ENCODE results near the gene ILK. TPM values are rescaled to one million over a fixed set of nuclear protein-coding genes. Genes with fewer than 3 reads are reported as not detected.

The ILK gene
- polyA plus RNA-seq, 1 experiment: 654 TPM

GRCh38 chr11:6596239-6596877, 7.2 kb upstream of the ILK start:
- ChIA-PET CTCF (interaction anchor here (0.6 to 3.7 kb wide), 5 partner anchors 7 to 92 kb away, joined by 3 to 17 read pairs (median 3); partner anchors contain the start of genes ILK and RRP8), POLR2A (no interaction called here)

GRCh38 chr11:6598555-6598954, 5.0 kb upstream of the ILK start:
- DNase-seq (ENCODE audit: low read depth): no peak
- no peak for TF ChIP-seq CTCF (IDR thresholded peaks at IDR 0.05; ENCODE audit: insufficient read depth, low read depth, low read length)
- peaks cover 27% of the 10 kb centered on the region for H3K36me3 ChIP-seq (ENCODE audit: control insufficient read depth, insufficient read depth, low read length)
- ChIA-PET CTCF (interaction anchor here (0.9 kb wide), 1 partner anchor 81 kb away, joined by 3 read pairs; no protein-coding TSS in a partner anchor), POLR2A (no interaction called here)
- H3K27me3 ChIP-seq (ENCODE audit: control insufficient read depth, insufficient read depth, low read length): no peaks in the 10 kb centered on the region
- no peak overlapping the region for H3K4me3 ChIP-seq (ENCODE audit: low read depth, low read length)

More at GRCh38 chr11:6596239-6596877, 7.2 kb upstream of the ILK start:
- Histone ChIP-seq H3K27me3 (ENCODE audit: control insufficient read depth, insufficient read depth, low read length) (no peaks in the 10 kb centered on the region), H3K4me3 (ENCODE audit: low read depth, low read length) (no peak overlapping the region), H3K36me3 (ENCODE audit: control insufficient read depth, insufficient read depth, low read length) (peaks cover 26% of the 10 kb centered on the region)
- no peak for DNase-seq (ENCODE audit: low read depth)
- TF ChIP-seq CTCF (IDR thresholded peaks at IDR 0.05; ENCODE audit: insufficient read depth, low read depth, low read length): no peak

GRCh38 chr11:6599449-6599848, 4.1 kb upstream of the ILK start:
- no peak for DNase-seq (ENCODE audit: low read depth)
- CTCF ChIA-PET: no interaction called here
- peaks cover 26% of the 10 kb centered on the region for H3K36me3 ChIP-seq (ENCODE audit: control insufficient read depth, insufficient read depth, low read length)
- H3K4me3 ChIP-seq (ENCODE audit: low read depth, low read length): no peak overlapping the region
- POLR2A ChIA-PET: no interaction called here
- no peaks in the 10 kb centered on the region for H3K27me3 ChIP-seq (ENCODE audit: control insufficient read depth, insufficient read depth, low read length)
- no peak for TF ChIP-seq CTCF (IDR thresholded peaks at IDR 0.05; ENCODE audit: insufficient read depth, low read depth, low read length)

- TF ChIP-seq CTCF (IDR thresholded peaks at IDR 0.05; ENCODE audit: insufficient read depth, low read depth, low read length): no peak
- ChIA-PET POLR2A (no interaction called here), CTCF (no interaction called here)
- Histone ChIP-seq H3K36me3 (ENCODE audit: control insufficient read depth, insufficient read depth, low read length) (peaks cover 24% of the 10 kb centered on the region), H3K4me3 (ENCODE audit: low read depth, low read length) (no peak overlapping the region), H3K27me3 (ENCODE audit: control insufficient read depth, insufficient read depth, low read length) (no peaks in the 10 kb centered on the region)
- DNase-seq (ENCODE audit: low read depth): no peak
These were observed 3.6 kb upstream of the ILK start for GRCh38 chr11:6599881-6600390.

- CTCF ChIA-PET: no interaction called here
- POLR2A ChIA-PET: no interaction called here
- Histone ChIP-seq H3K36me3 (ENCODE audit: control insufficient read depth, insufficient read depth, low read length) (peaks cover 24% of the 10 kb centered on the region), H3K27me3 (ENCODE audit: control insufficient read depth, insufficient read depth, low read length) (no peaks in the 10 kb centered on the region), H3K4me3 (ENCODE audit: low read depth, low read length) (no peak overlapping the region)
- DNase-seq (ENCODE audit: low read depth): no peak
- TF ChIP-seq CTCF (IDR thresholded peaks at IDR 0.05; ENCODE audit: insufficient read depth, low read depth, low read length): no peak
These were observed 2.5 kb upstream of the ILK start for GRCh38 chr11:6601041-6601461.
